ENCODE results near the gene TSPAN9.

DNA sequence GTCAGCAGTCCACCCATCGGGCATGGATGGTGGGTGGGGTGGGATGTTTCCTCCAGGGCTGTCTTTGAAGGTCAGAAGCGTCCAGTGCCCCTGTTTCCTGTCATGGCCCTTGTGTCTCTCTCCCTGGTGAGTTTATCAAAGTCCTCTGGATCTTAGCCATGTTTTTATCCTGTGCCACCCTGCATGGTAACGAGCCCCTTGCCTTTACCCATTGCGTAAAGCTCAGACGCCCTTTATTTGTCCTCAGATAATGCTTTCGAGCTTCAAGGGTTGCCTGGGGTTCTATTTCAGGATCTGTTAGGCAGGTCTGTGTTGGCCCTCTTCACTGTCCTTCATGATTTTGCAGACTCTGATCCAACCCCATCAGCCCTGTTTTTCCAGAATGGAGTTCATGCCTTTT lies 172.9 kb downstream of the TSPAN9 start:
- TF ChIP-seq POLR2A (IDR thresholded peaks at IDR 0.05) (no peak), POLR2AphosphoS5 (IDR thresholded peaks at IDR 0.05) (no peak)
- TF ChIP-seq, protein P1, sequence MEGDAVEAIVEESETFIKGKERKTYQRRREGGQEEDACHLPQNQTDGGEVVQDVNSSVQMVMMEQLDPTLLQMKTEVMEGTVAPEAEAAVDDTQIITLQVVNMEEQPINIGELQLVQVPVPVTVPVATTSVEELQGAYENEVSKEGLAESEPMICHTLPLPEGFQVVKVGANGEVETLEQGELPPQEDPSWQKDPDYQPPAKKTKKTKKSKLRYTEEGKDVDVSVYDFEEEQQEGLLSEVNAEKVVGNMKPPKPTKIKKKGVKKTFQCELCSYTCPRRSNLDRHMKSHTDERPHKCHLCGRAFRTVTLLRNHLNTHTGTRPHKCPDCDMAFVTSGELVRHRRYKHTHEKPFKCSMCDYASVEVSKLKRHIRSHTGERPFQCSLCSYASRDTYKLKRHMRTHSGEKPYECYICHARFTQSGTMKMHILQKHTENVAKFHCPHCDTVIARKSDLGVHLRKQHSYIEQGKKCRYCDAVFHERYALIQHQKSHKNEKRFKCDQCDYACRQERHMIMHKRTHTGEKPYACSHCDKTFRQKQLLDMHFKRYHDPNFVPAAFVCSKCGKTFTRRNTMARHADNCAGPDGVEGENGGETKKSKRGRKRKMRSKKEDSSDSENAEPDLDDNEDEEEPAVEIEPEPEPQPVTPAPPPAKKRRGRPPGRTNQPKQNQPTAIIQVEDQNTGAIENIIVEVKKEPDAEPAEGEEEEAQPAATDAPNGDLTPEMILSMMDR (IDR thresholded peaks at IDR 0.05), result no peak
